ENCODE results near the gene POFUT2.

POFUT2 gene

DNA sequence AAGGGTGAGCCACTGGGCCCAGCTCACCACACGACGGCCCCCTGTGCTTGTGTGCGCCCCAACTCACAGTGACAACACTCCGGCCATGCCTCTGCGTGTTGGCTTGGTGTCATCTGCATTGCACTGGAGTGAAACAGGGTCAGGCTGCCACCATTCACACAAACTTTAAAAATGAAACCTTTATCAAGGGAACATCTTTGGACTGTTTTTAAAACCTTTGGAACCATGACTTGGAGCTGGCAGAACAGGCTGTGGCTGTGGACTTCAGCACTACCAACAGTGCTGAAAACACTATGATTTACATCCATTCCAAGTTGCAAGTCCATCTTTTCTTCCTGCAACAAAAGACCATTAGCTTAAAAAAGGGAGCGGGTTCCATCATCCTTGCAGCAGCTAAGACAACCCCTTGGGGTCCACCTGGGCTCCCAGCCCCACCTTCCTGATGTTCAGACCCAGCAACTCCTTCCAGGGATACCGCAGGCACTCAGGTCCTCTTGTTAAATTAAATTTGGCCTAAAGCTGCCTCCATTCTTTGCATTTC, 25.6 kb downstream of the POFUT2 start:
- no peak for DNase-seq (ENCODE audit: low read depth)

DNA sequence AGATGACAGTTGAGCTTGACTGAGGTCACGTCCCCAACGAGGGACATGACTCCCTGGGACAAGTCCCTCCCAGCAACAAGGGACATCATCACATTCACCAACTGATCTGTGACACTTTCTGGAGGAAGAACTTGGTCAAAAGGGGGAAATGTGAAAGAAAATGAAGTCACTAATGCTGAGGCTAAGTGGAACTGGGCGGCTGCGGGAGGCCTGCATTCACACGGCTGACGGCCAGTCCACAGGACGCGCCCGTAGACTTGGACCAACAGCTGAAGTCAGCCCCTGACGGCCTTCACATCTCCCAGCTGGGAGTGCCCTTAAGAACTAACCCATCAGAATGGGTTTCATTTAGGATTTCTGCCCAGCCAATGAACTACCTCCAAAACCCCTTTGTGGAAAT, 26.6 kb downstream of the POFUT2 start:
- DNase-seq (ENCODE audit: low read depth), result no peak

DNA sequence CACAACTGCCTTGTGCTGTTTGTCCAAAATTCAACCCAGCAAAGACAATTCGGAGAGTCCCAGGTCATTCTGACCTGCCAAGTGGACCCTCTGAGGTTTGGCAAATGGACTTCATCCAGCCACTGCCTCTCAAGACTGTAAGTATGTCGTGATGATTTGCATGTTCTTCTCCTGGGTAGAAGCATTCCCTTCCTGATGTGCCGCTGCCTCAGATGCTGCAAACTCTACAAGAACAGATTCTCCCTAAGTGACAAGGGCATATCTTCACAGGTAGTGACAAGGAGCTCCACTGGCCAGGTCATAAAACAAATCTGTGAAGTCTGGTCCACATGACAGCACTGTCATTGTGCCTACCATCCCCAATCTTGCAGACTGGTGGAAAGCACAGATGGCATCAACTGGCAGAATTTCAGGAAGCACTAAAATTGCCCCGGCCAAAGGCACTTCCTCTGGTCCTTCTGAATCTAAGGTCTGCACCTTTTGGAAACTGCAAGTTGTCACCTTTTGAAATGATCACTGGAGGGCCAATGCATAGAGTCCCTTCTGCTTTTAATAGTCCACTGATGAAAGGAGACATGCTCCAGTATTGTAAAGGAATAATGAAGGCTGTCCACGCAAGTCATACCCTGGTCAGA, 27.4 kb downstream of the POFUT2 start:
- DNase-seq (ENCODE audit: low read depth), result no peak

DNA sequence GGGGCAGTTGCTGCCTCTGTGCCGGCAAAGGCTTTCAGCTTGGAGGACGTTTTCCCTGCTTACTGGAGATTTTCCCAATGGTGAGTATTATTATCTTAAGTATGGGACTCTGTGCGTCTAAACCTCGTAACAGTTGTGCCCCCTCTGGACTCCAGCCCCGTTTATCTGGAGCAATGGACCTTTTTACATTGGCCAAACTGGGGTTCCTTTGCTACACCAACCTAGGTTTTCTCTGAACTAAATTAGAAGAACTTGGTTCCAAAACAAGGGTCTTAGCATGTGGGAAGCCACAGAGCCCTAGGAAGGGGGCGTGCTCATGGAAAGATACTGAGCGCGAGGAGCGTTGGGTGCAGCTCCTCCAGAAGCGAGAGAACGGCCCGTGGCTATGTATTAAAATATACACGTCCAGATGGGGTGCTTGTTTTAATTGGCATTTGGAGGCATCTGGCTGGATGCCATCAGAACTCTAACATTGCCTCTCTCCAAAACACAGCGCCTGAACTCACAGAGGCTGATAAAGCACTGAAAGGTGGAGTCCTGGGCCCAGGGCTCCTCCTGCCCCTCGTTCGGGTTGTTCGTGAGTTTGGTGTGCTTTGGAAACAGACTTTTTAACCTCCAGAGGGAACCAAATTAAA, 28.4 kb downstream of the POFUT2 start:
- DNase-seq (ENCODE audit: low read depth), result no peak

DNA sequence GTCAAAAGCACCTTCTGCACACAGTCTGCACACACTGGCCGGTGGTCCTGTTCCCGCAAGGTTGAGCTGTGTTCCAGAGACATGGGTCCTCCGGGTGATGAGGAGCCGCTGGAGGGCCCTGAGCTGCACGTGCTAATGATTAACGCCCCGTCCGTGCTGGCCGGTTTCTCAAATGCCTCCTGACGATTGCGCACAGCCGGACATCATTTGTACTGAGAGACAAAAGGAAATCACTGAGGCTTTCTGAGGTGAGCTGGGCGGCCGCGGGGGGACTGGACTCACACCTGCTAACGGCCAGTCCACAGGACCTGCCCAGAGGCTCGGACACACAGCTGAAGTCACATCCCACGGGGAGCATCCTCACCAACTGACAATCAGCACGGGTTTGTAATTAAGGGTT, 29.2 kb downstream of the POFUT2 start:
- DNase-seq (ENCODE audit: low read depth), result no peak

DNA sequence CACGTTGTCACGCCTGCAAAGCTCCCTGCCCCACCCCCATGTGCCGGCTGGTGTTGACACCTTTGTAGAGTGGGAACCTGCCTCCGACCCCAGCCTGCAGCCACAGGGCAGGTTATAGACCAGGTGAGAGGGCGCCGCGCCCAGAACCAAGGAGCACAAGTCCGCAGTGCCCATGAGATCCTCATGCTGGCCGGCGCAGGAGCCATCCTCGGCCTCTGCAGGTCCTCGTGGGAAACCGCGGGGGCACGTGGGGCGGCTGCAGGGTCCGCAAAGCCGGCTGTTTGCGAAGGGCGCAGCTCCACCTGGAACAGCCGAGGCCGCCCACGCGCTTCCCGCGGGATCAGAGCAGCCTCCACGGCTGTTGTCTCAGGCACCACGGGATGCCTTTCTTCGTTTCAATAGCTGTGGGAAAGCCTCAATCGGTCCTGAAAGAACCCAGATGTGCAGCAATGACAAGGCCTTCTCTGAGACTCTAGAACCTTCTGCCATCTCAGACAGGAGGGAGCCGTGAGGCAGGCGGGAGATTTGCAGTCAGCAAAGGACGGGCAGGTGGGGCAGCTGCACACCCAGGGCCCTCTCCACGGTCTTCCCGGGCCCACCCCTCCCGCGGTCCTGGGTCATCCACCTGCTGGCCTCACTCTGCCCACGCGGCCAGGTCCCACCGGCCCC, 29.9 kb downstream of the POFUT2 start:
- DNase-seq (ENCODE audit: low read depth), result no peak

DNA sequence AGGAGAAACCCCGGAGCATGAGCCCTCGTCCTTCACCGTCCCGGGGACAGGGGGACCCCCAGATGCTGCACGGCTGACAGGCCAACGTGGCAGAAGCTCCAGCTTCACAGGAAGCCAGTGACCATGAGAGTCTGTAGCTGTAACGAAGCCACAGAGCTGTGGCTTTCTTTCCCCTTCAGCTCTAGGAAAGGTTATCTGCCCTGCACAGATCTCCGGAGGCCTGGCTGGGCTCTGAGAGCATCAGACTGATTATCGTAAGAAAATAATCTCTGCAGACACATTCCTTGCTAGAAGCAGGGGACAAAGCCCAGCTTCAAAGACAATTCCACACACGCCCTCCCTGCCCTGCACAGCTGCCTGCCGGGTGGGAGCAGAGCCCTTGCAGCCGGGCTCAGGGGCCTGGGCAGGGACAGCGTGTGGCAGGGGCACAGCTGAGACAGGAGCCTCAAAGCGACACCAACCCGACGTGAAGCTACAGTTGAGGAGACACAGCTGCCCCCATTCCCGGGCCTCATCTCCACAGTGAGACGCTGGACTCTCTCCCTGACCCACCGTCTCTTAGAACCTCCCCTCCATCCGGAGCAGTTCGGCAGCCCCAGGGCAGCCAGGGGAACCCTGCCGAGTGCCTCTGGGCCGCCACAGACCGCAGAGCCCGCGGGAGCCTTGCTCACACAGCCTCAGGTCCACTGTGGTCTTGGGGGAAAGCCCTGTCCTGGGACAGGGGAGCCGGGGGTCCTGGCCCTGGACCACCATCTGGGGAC, 30.6 kb downstream of the POFUT2 start:
- DNase-seq (ENCODE audit: low read depth), result no peak

DNA sequence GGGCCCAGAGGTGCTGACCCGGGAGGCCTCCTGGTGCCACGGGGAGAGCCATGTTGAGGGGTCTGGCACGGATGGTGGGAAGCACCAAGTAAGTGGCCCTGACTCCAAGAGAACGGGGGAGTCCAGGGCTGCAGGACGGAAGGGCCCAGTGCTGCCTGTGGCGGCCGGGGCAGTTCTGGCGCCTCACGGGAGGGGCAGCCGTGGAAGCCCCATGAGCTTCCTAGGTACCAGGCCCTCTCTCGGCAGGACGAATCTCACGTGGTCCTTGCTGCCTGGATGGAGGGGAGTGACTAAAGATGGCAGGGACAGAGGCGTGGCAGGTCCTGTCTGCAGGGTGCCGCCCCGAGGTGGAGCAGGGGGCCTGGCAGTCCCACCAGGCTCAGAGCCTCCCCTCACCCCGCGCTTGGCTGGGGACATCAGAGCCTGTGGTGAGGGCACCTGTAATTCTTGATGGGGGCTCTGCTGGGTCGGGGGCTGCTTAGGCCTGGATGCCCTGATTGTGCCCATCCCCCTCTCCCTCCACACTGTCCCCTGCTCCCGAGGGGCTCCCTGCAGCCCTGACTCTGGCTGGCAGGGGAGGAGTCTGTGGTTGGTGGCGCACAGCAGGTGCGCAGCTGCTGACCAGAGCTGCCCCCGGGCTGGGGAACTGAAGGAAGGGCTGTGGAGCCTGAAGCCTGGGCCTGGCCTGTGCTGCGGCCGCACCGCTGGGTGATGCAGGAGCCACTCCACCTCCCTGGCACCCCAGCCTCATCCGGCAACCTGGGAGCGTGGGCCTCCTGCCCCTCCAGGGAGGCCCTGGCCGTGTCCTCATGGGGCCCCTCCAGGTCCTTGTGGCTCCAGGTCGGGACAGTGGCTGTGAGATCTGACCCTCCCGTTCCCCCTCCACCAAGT, 31.4 kb downstream of the POFUT2 start:
- no peak for DNase-seq (ENCODE audit: low read depth)

DNA sequence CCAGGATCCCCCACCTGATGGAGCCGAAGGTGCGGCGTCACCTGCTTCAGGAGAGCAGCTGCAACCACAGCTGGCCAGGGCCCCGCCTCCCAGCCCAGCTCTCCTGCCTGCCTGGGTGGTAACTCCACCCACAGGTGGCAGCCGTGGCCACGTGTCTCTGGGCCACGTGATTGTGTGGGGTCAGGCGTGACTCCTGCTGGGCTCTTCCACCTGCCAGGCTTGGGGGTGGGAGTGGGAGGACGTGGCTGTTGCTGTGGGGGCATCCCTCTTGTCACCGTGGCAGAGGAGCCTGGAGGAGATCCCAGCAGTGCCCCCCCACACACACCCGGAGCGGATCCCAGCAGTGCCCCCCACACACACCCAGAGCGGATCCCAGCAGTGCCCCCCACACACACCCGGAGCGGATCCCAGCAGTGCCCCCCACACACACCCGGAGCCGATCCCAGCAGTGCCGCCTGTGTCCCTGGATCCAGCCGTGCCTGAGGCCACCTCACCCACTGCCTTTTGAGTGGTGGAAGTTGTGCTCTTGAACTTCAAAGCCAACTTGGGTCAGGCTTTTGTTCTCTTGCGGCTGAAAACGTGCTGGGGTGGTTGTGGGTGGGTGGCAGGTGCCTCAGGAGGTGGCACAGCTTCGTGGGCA, 32.2 kb downstream of the POFUT2 start:
- no peak for DNase-seq (ENCODE audit: low read depth)

DNA sequence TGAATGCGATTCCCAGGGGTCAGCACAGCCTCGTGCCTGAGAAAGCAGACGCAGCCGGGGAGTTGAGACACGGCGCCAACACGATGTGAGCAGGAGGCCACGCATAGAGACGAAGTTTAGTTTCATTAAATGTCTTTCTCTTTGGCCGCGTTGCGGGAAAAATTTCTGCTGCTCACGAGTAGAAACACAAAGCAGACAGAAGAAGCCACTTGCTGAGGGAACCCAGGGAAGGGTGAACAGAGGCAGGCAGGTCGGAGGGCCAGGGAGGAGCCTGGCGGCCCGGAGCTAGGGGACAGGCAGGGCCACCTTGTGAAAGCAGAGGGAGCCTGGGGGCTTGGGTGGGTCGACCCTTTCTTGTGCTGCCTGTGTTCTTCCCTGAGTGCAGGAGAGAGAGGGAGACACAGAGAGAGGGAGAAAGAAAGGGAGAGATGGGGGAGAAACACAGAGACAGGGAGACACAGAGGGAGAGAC, 33.2 kb downstream of the POFUT2 start:
- DNase-seq (ENCODE audit: low read depth), result no peak

DNA sequence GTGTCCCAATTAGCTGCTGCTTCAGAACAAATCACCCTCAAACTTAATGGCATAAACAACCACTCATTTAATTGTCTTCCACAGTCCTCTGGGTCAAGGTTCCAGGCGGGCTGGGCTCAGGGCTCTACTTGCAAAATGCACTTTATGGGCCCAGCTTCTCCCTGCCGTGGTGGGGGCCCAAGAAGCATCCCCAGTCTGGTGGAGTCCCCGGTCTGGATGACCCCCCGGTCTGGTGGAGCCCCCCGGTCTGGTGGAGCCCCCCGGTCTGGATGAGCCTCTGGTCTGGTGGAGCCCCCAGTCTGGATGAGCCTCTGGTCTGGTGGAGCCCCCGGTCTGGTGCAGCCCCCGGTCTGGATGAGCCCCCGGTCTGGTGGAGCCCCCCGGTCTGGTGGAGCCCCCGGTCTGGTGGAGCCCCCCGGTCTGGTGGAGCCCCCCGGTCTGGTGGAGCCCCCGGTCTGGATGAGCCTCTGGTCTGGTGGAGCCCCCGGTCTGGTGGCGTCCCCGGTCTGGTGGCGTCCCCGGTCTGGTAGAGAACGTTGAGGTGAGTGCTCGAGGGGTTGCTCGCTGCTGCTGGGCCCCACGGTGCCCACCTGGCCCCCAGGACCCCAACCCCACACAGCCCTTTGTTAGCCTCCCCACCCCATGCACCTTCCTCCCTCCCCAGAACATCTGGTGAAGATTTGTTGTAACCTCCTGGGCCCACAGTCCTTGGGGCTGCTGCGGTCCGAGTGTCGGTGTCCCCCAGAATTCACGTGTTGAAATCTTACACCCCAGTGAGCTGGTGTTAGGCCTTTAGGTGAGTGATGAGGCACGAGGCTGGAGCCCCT, 33.8 kb downstream of the POFUT2 start:
- no peak for DNase-seq (ENCODE audit: low read depth)

DNA sequence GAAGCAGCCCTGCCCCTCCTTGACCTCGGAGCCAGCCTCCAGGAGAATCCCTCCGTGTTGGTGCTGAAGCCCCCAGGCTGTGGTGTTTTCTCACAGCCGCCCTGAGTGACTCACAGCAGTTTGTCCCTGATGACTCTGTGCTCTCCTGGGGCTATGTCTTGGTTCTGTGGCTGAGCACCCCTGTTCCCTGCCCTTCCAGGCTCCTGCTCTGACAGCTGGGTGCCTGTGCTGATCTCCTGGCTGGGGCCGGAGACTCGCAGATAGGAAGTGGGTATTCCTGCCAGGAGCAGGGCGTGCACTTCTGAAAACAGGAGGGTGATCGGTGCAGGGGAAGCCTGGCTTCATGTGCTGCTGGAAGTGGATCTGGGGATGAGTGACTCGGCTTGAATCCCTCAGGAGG, 34.5 kb downstream of the POFUT2 start:
- DNase-seq (ENCODE audit: low read depth), result no peak

DNA sequence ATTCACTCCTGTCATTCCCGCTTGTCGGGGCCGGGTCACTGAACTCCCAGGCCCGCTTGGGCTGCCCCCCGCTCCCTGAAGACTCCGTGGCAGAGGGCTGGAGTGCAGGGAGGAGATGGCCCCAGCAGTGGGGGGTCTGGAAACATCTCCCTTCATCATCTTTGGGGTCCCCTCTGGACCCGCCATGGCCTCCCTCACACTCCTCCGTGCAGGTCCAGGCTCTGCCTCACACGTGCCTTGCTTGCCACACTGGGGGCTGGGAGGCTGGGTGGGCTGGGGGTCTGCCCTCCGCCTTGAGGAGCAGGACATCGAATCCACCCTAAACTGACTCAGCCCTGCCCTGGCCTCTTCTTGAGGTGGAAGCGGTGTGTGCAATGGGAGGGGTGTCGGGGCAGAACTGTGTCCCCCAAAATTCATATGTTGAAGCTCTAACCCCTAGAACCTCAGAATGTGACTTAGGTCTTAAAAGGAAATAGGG, 35.2 kb downstream of the POFUT2 start:
- no peak for DNase-seq (ENCODE audit: low read depth)

DNA sequence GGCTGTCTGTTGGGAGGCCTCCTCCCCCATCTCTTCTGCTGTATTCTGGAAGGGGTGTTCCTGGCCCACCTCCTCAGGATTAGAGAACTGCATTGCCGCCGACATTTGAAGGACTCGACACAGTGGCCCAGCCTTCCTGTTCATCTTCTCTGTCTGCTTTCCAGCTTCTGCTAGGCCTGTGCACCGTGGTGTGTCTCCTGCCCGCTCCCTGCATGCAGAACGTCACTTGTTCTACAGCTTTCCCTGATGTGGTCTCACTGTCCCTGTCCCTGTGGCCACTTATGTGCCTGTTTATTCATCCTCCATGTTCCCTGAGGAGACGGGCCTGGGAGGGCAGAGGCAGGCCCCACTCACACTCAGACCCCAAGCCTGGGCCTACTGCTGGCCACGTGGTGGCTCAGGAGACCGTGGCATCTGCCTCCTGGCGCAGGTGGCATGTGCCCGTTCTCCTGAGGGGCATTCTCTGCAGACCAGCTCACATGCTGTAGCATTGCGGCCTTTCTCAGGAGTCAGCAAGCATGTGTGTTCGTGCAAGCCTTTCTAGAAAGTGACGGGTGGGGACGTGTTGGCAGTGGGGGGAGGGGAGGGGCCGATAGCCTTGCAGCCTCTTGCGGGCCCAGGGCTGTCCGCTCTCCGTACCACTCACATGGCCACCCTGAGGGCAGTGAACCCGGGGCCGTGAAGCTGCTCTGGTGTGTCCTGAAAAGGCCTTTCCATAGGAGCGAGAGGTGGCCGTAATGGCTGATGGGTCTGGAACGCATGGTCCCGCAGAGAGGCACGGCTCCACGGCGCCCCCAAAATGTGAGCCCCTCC, 35.9 kb downstream of the POFUT2 start:
- DNase-seq (ENCODE audit: low read depth), result no peak

DNA sequence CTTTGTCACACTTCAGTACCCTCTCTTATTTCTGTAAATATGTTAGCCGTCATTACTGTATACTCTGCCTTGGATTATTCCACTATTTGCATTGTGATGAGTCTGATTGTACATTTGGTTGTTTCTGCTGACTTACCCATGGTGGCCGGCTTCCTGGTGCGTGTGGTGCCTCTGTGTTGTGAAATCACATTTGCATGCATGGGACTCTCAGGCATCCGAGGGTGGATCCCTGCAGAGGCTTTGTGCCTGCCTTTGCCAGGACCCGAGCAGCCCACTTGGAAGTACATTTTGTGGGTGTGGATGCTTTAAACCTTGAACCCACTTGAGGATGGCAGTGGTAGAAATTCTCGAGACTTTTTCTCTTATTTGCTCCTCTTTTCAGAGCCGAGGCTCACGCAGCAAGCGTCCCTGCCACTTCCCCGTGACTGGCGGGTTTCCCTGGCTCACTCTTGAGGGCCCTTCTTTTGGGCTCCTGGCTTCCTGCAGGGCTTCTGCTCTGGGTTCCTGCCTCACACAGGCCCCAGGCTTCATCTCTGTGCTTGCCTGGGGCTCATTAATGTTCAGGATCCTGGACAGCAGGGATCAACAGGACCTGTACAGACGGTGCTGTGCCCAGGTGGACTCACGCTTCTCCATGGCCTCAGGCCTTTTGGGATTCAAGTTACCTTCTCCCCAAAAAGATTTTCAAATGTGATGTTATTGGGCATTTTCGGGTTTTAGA, 36.6 kb downstream of the POFUT2 start:
- no peak for DNase-seq (ENCODE audit: low read depth)

DNA sequence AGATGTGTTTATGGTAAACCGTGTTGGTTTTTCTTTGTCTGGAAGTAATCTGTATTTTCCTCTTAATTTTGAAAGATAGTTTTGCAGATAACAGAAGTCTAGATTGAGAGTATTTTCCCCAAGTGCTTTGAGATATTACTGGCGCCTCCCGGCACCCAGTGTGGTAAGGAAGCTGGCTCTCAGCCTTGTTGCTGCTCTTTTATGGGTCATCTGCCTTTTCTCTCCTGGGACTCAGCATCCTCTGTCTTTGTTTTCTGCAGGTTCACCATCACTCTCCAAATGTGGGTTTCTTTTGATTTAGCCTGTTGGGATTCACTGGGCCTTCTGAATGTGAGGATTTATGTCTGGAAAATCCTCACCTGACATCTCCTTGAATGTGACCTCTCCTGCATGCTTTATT, 37.4 kb downstream of the POFUT2 start:
- DNase-seq (ENCODE audit: low read depth), result no peak

DNA sequence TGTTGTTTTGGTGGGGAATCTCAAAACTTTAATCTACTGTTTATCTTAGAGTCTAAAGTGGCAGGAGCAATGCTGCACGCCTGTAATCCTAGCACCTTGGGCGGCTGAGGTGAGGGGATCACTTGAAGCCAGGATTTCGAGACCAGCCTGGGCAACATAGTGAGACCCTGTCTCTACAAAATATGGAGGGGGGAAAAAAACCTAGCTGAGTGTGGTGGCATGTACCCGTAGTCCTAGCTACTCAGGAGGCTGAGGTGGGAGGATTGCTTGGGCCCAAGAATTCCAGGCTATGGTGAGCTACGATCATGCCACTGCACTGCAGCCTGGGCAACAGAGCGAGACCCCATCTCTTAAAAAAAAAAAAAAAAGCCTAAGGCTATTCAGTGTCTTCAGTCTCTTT, 38.1 kb downstream of the POFUT2 start:
- no peak for DNase-seq (ENCODE audit: low read depth)

DNA sequence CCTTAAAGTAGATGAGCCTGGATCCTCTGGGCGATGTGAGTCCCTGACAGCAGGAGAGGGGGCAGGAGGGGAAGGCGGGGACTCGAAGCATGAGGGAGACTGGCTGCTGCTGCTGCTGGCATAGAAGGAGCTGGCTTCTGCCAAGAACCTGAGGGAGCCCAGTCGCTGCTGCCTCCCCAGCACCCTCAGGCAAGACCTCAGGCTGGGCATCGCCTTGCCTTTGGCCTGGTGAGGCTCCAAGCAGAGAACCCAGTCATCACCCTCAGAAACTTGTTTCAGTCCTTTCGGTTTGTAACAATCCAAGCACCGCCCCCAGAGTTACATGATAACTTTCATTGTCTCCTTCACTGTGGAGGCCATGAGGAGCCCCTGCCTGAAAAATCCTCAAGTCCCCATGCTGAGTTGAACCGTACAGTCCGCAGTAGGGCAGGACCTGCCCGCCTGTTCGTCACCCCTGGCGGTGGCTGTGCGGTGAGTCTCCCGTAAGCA, 38.8 kb downstream of the POFUT2 start:
- no peak for DNase-seq (ENCODE audit: low read depth)
